ENCODE data around the gene PLD3.
A peak's percentile ranks its signal among the peaks of the same experiment; 100 is the strongest.
"Not testable (repeated sequence)": the region's sequence is repeated elsewhere in the genome, so short reads cannot be mapped to it uniquely, and the experiment has no call there.

Gene PLD3

DNA sequence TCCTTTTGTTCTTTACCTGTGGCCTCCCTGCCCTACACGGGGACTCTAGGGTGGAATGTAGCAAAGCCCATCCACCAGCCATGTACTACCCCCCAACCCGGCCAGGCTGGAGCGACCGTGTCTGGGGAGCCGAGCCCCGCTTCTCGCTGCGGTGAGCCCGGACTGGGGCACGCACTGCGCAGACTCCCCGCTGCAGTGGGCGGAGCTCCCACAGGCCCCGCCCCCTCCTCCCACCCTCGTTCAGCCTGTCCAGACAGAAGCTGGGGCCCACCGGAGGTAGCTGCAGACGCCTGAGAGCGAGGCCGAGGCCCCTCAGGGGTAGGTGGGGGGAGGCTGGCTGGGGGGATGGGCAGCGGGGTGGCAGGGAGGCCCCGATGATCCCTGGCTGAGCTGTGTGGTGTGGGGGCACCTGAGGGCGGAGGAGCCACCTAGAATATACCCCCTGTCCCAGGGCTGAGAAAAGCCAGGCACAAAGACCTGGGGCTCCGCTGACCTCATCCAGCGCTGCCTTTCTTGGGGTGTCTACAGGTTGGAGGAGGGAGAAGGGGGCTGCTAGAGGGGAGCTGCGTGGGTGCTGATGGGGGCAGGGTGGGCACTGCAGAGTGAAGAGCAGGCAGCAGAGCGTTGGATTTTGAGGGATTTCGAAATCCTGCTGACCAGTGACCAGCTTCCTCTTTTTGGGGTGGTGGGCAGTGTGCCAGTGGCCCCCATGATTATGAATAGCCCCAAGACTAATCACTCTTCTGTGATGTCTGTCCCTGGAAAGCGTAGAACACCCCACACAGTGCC is 17.3 kb downstream of the PLD3 start:
- TF ChIP-seq, protein P1, sequence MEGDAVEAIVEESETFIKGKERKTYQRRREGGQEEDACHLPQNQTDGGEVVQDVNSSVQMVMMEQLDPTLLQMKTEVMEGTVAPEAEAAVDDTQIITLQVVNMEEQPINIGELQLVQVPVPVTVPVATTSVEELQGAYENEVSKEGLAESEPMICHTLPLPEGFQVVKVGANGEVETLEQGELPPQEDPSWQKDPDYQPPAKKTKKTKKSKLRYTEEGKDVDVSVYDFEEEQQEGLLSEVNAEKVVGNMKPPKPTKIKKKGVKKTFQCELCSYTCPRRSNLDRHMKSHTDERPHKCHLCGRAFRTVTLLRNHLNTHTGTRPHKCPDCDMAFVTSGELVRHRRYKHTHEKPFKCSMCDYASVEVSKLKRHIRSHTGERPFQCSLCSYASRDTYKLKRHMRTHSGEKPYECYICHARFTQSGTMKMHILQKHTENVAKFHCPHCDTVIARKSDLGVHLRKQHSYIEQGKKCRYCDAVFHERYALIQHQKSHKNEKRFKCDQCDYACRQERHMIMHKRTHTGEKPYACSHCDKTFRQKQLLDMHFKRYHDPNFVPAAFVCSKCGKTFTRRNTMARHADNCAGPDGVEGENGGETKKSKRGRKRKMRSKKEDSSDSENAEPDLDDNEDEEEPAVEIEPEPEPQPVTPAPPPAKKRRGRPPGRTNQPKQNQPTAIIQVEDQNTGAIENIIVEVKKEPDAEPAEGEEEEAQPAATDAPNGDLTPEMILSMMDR (IDR thresholded peaks at IDR 0.05; ENCODE audit: insufficient read depth, low read length, poor library complexity, severe bottlenecking) = no peak
- peaks cover 11% of the 10 kb centered on the region for H3K36me3 ChIP-seq (ENCODE audit: control insufficient read depth, insufficient read depth, low read length)
- DNase-seq (ENCODE audit: extremely low read depth, insufficient read length) = peak; percentile 88
- H3K27me3 ChIP-seq (replicated peaks; ENCODE audit: control insufficient read depth, insufficient read depth, low read length) = no peaks in the 10 kb centered on the region
- peak overlapping the region; percentile 57 for H3K4me3 ChIP-seq (replicated peaks; ENCODE audit: low read depth, low read length)

- H3K27me3 ChIP-seq (replicated peaks; ENCODE audit: control insufficient read depth, insufficient read depth, low read length) = no peaks in the 10 kb centered on the region
- no peak overlapping the region for H3K4me3 ChIP-seq (replicated peaks; ENCODE audit: low read depth, low read length)
- TF ChIP-seq, protein P1 (IDR thresholded peaks at IDR 0.05; ENCODE audit: insufficient read depth, low read length, poor library complexity, severe bottlenecking) = no peak
- no peak for DNase-seq (ENCODE audit: extremely low read depth, insufficient read length)
- H3K36me3 ChIP-seq (ENCODE audit: control insufficient read depth, insufficient read depth, low read length) = peaks cover 11% of the 10 kb centered on the region
These were observed 18.4 kb downstream of the PLD3 start for GRCh38 chr19:40366697-40367561.

DNA sequence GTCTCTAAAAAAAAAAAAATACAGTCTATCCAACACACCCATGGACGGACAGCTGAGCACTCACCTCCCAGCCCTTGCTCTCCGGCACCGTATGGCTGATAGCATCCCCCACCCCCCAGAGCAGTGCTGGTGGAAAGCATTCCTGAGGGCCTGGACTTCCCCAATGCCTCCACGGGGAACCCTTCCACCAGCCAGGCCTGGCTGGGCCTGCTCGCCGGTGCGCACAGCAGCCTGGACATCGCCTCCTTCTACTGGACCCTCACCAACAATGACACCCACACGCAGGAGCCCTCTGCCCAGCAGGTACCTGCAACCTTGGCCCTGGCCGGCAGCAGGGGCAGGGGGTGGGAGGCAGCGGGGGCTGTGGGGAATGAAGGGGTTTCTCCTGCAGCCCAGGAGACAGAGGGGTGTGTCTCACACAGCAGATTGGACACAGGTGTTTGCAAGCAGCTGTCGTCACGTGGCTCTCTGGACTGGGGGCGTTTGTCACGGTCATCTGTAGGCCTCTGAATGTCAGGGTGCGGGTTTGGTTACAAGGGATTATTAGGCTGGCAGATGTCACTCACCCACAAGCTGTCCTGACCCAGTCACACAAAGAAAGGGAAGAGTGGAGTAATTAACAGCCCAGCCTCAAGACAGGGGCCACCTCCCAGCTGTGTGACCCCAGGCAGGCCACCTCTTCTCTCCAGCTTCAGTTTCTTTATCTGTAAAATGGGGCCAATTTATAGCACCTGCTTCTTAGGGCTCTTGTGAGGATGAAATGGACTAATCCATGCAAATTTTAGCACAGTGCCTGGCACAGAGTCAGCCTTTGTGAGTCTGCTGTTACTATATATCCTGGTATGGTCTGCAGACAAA is 19.3 kb downstream of the PLD3 start:
- Histone ChIP-seq H3K4me3 (replicated peaks; ENCODE audit: low read depth, low read length) (no peak overlapping the region), H3K36me3 (ENCODE audit: control insufficient read depth, insufficient read depth, low read length) (peaks cover 11% of the 10 kb centered on the region), H3K27me3 (replicated peaks; ENCODE audit: control insufficient read depth, insufficient read depth, low read length) (no peaks in the 10 kb centered on the region)
- TF ChIP-seq, protein P1 (IDR thresholded peaks at IDR 0.05; ENCODE audit: insufficient read depth, low read length, poor library complexity, severe bottlenecking) = no peak
- DNase-seq (ENCODE audit: extremely low read depth, insufficient read length) = no peak

DNA sequence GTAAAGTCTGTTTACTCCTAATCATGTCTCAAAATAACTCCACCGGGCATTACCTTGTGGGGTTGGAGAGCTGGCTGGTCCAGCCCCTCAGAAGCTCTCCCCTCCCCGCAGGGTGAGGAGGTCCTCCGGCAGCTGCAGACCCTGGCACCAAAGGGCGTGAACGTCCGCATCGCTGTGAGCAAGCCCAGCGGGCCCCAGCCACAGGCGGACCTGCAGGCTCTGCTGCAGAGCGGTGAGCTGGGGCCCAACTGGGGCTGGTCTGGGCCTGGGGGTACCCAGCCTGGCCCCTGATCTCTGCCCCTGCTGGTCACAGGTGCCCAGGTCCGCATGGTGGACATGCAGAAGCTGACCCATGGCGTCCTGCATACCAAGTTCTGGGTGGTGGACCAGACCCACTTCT is 21.3 kb downstream of the PLD3 start:
- no peak for DNase-seq (ENCODE audit: extremely low read depth, insufficient read length)
- peaks cover 13% of the 10 kb centered on the region for H3K36me3 ChIP-seq (ENCODE audit: control insufficient read depth, insufficient read depth, low read length)
- TF ChIP-seq, protein P1 (IDR thresholded peaks at IDR 0.05; ENCODE audit: insufficient read depth, low read length, poor library complexity, severe bottlenecking) = no peak
- no peak overlapping the region for H3K4me3 ChIP-seq (replicated peaks; ENCODE audit: low read depth, low read length)
- H3K27me3 ChIP-seq (replicated peaks; ENCODE audit: control insufficient read depth, insufficient read depth, low read length) = no peaks in the 10 kb centered on the region

GRCh38 chr19:40370253-40370652 is 21.8 kb downstream of the PLD3 start:
- H3K27me3 ChIP-seq (replicated peaks; ENCODE audit: control insufficient read depth, insufficient read depth, low read length); DNase-seq (ENCODE audit: extremely low read depth, insufficient read length); H3K4me3 ChIP-seq (replicated peaks; ENCODE audit: low read depth, low read length): not testable (repeated sequence)
- H3K36me3 ChIP-seq (ENCODE audit: control insufficient read depth, insufficient read depth, low read length) = peaks cover 13% of the 10 kb centered on the region
